Fibroblast of lung (primary cell): Measurements from ENCODE around the gene XYLT1.

Experiments used
- EZH2 ChIP-seq: IDR thresholded peaks from 2 replicates; pipeline ENCODE4 v1.5.1; 2012; ENCODE audit warnings: low read length, control low read depth, mild to moderate bottlenecking; ENCODE audit errors: missing control alignments
- TF ChIP-seq, protein P1 (sequence below), 2 donors: IDR thresholded peaks in 1 of 2; conservative IDR thresholded peaks in 1 of 2; 1 replicate in 1 of 2; 2 replicates in 1 of 2; pipeline ENCODE4 v1.5.1; 2011 to 2012; ENCODE audit warnings: low read length in 2 of 2, control low read depth in 1 of 2, inconsistent platforms in 1 of 2, low read depth in 1 of 2, mild to moderate bottlenecking in 1 of 2

DNA sequence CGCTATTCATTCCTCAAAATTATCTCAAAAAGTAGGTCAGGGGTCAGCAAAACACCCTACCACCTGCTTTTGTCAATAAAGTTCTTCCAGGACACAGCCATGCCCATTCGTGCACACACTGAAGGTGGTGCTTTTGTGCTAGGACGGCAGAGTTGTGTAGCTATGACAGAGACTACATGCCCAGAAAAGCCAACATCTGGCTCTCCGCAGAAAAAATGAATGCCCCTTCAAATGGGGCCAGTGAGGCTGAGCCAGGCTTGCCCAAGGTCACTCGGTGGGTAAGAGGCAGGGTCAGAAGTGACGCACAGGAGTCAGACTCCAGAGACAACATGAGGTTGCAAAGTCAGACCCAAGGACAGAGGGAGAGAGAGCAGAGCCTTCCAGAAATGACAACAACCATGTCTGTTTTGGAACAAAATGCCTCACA, 200.1 kb downstream of the XYLT1 start:
- TF ChIP-seq, protein P1, sequence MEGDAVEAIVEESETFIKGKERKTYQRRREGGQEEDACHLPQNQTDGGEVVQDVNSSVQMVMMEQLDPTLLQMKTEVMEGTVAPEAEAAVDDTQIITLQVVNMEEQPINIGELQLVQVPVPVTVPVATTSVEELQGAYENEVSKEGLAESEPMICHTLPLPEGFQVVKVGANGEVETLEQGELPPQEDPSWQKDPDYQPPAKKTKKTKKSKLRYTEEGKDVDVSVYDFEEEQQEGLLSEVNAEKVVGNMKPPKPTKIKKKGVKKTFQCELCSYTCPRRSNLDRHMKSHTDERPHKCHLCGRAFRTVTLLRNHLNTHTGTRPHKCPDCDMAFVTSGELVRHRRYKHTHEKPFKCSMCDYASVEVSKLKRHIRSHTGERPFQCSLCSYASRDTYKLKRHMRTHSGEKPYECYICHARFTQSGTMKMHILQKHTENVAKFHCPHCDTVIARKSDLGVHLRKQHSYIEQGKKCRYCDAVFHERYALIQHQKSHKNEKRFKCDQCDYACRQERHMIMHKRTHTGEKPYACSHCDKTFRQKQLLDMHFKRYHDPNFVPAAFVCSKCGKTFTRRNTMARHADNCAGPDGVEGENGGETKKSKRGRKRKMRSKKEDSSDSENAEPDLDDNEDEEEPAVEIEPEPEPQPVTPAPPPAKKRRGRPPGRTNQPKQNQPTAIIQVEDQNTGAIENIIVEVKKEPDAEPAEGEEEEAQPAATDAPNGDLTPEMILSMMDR (conservative IDR thresholded peaks at IDR 0.05 in 1 of 2, IDR thresholded peaks at IDR 0.05 in 1 of 2; ENCODE audit: low read depth in 1 of 2, low read length in 2 of 2), result no peak
- TF ChIP-seq EZH2, result no peak
